Activated T-helper 17 cell treated with anti-CD3 and anti-CD28 coated beads, Interleukin-2, amount 50 U/mL, for 72 hours (primary cell): ENCODE results near the gene CARD11. TPM values are rescaled to one million over a fixed set of nuclear protein-coding genes. Genes with fewer than 3 reads are reported as not detected.
A peak's percentile ranks its signal among the peaks of the same experiment; 100 is the strongest.

Experiments used
- ATAC-seq: fragments of 150-1000 bp; cut with Tn5 transposase; replicated peaks from 2 replicates; pipeline ENCODE4 v1.10.0; 2021; ENCODE audit warnings: mild to moderate bottlenecking, moderate library complexity
- H3K27ac Mint-ChIP-seq: one replicate; pipeline ENCODE4 v1.8.0; 2022; ENCODE audit warnings: mixed read lengths
- H3K27me3 Mint-ChIP-seq: one replicate; pipeline ENCODE4 v1.8.0; 2022; ENCODE audit warnings: mixed read lengths
- H3K36me3 Mint-ChIP-seq: one replicate; pipeline ENCODE4 v1.8.0; 2022; ENCODE audit warnings: low read depth, mild to moderate bottlenecking, mixed read lengths
- H3K4me1 Mint-ChIP-seq: one replicate; pipeline ENCODE4 v1.8.0; 2022; ENCODE audit warnings: mixed read lengths
- H3K4me3 Mint-ChIP-seq: one replicate; pipeline ENCODE4 v1.8.0; 2022; ENCODE audit warnings: mild to moderate bottlenecking, mixed read lengths
- H3K9me3 Mint-ChIP-seq: one replicate; pipeline ENCODE4 v1.8.0; 2022; ENCODE audit warnings: mixed read lengths
- total RNA-seq, 2 donors: library from RNA; stranded (reverse); gene quantifications; one replicate each; pipeline ENCODE4 v1.2.3, GENCODE V29; 2022

Gene CARD11
- total RNA-seq, 2 donors from 2014 or later: 98.7 to 112 TPM

GRCh38 chr7:2975821-2976371, 67.8 kb downstream of the CARD11 start:
- Mint-ChIP-seq H3K27me3 (no peaks in the 10 kb centered on the region), H3K4me1 (peaks cover 17% of the 10 kb centered on the region), H3K36me3 (peaks cover 76% of the 10 kb centered on the region), H3K4me3 (no peak overlapping the region), H3K9me3 (no peaks in the 10 kb centered on the region), H3K27ac (no peak overlapping the region)
- no peak for ATAC-seq

- H3K4me3 Mint-ChIP-seq: no peak overlapping the region
- H3K36me3 Mint-ChIP-seq: peaks cover 62% of the 10 kb centered on the region
- H3K4me1 Mint-ChIP-seq: peaks cover 16% of the 10 kb centered on the region
- no peaks in the 10 kb centered on the region for H3K27me3 Mint-ChIP-seq
- ATAC-seq: no peak
- no peaks in the 10 kb centered on the region for H3K9me3 Mint-ChIP-seq
- H3K27ac Mint-ChIP-seq: peak overlapping the region; percentile 13
Observed at GRCh38 chr7:2974093-2974819, 69.4 kb downstream of the CARD11 start.

DNA sequence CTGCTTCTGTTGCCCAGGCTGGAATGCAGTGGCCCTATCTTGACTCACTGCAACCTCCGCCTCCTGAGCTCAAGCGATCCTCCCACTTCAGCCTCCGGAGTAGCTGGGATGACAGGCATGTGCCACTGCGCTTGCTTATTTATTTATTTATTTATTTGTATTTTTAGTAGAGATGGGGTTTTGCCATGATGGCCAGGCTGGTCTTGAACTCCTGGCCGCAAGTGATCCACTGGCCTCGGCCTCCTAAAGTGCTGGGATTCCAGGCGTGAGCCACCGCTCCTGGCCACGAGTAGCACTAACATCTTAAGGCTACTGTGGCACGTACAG, 70.9 kb downstream of the CARD11 start:
- Mint-ChIP-seq H3K27me3 (no peaks in the 10 kb centered on the region), H3K27ac (no peak overlapping the region), H3K36me3 (peaks cover 52% of the 10 kb centered on the region), H3K4me1 (peaks cover 3% of the 10 kb centered on the region), H3K4me3 (no peak overlapping the region), H3K9me3 (no peaks in the 10 kb centered on the region)
- no peak for ATAC-seq

DNA sequence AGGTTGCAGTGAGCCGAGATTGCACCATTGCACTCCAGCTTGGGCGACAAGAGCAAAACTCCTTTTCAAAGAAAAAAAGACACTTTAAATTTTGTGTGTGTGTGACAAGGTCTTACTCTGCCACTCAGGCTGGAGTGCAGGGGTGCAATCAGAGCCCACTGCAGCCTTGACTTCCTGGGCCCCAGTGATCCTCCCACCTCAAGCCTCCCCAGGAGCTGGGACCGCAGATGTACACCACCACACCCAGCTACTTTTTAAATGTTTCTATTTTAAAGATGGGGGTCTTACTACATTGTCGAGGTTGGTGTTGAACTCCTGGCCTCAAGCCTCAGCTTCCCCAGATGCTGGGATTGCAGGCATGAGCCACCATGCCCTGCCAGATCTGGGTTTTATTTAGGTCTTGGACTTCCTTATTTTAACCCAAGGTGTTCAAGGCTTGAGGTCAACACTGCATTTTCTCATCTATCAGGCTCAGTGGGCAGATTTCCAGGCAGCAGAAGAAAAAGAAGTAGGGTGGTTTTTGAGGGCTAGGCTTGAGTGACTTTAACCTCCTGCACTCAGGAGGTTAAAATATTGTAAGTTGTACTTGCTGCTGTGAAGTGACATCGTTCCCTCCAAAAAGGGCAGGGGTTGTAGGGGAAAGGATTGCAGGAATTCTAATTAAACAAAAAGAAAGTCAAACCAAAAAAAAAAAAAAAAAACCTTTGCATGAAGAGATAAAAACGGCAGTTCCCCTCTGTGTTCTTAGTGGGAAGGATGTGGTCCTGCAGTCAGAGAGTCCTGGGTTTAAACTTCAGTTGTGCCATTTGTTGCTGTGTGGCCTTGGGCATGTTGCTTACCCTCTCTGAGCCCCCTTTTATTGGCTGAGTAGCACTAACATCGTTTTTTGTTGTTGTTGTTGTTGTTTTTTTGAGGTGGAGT, 71.5 kb downstream of the CARD11 start:
- Mint-ChIP-seq H3K4me1 (peaks cover 3% of the 10 kb centered on the region), H3K4me3 (no peak overlapping the region), H3K27me3 (no peaks in the 10 kb centered on the region), H3K36me3 (peaks cover 56% of the 10 kb centered on the region), H3K9me3 (no peaks in the 10 kb centered on the region), H3K27ac (no peak overlapping the region)
- ATAC-seq: no peak

DNA sequence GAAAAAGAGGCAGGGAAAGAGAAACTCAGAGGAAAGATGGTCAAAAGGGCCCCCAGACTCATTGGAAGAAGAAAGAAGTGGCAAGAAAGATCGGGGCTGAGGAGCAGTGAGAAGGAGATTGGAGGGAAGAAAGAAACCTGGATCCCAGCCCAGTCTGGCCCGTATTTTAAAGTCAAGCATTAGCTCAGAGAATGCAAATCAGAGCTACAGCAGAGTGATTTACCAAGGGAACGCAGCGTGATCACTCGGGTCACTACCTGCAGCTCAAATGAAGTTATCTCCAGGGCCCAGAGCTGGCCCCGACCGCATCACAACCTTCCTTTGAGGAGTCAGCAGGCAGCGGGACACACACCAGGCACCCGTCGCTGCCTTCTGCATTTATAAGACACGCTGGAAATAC, 72.8 kb downstream of the CARD11 start:
- Mint-ChIP-seq H3K9me3 (no peaks in the 10 kb centered on the region), H3K27ac (no peak overlapping the region), H3K36me3 (peaks cover 56% of the 10 kb centered on the region), H3K4me3 (no peak overlapping the region), H3K4me1 (peaks cover 6% of the 10 kb centered on the region), H3K27me3 (no peaks in the 10 kb centered on the region)
- no peak for ATAC-seq

GRCh38 chr7:2970307-2970664, 73.4 kb downstream of the CARD11 start:
- peaks cover 11% of the 10 kb centered on the region for H3K4me1 Mint-ChIP-seq
- no peak for ATAC-seq
- H3K27ac Mint-ChIP-seq: no peak overlapping the region
- H3K9me3 Mint-ChIP-seq: no peaks in the 10 kb centered on the region
- H3K36me3 Mint-ChIP-seq: peaks cover 56% of the 10 kb centered on the region
- no peak overlapping the region for H3K4me3 Mint-ChIP-seq
- H3K27me3 Mint-ChIP-seq: no peaks in the 10 kb centered on the region

DNA sequence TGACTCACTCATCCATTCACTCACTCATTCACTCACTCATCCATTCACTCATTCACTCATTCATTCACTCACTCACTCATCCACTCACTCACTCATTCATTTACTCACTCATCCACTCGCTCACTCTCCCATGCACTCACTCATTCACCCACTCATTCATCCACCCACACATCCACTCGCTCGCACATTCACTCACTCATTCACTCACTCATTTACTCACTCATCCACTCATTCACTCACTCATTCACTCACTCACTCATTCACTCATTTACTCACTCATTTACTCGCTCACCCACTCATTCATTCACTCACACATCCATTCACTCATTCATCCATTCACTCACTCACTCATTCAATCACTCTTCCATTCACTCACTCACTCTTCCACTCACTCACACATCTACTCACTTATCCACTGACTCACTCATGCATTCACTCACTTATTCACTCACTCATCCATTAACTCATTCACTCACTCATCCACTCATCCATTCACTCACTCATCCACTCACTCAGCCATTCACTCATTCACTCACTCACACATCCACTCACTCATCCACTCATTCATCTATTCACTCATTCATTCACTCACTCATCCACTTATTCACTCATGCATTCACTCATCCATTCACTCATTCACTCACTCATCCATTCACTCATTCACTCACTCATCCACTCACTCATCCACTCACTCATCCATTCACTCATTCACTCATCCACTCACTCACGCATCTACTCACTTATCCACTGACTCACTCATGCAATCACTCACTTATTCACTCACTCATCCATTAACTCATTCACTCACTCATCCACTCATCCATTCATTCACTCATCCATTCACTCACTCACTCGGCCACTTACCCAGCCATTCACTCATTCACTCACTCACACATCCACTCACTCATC, 74.0 kb downstream of the CARD11 start:
- Mint-ChIP-seq H3K4me1 (peaks cover 14% of the 10 kb centered on the region), H3K27ac (no peak overlapping the region), H3K4me3 (no peak overlapping the region)

GRCh38 chr7:2968616-2969397, 74.9 kb downstream of the CARD11 start:
- peak; percentile 31 for ATAC-seq
- Mint-ChIP-seq H3K4me1 (peaks cover 20% of the 10 kb centered on the region), H3K36me3 (peaks cover 42% of the 10 kb centered on the region), H3K27ac (no peak overlapping the region), H3K9me3 (no peaks in the 10 kb centered on the region), H3K27me3 (no peaks in the 10 kb centered on the region), H3K4me3 (no peak overlapping the region)

More for the DNA sequence above, 74.0 kb downstream of the CARD11 start:
- peak; percentile 64 for ATAC-seq
- H3K36me3 Mint-ChIP-seq: peaks cover 51% of the 10 kb centered on the region
- H3K9me3 Mint-ChIP-seq: no peaks in the 10 kb centered on the region
- no peaks in the 10 kb centered on the region for H3K27me3 Mint-ChIP-seq

DNA sequence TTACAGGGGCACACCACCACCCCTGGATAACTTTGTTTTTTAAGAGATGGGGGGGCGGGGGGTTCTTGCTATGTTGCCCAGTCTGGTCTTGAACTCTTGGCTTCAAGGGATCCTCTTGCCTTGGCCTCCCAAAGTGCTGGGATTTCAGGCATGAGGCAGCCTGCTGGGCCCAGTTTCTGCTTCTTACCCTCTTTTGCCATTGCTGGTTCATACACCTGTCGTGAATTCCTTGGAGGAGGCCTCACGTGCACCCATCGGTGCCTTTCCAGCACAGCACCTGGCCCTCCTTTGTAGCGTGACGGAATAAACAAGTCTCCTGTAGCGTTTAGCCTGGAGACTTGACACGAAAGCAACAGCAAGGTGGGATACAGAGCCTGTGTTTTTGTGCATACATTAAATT, 75.5 kb downstream of the CARD11 start:
- ATAC-seq: no peak
- Mint-ChIP-seq H3K4me1 (peaks cover 24% of the 10 kb centered on the region), H3K36me3 (peaks cover 38% of the 10 kb centered on the region), H3K27me3 (no peaks in the 10 kb centered on the region), H3K27ac (no peak overlapping the region), H3K4me3 (no peak overlapping the region), H3K9me3 (no peaks in the 10 kb centered on the region)

- no peak overlapping the region for H3K27ac Mint-ChIP-seq
- no peak overlapping the region for H3K4me3 Mint-ChIP-seq
- ATAC-seq: no peak
- no peaks in the 10 kb centered on the region for H3K9me3 Mint-ChIP-seq
- no peaks in the 10 kb centered on the region for H3K27me3 Mint-ChIP-seq
- peaks cover 29% of the 10 kb centered on the region for H3K4me1 Mint-ChIP-seq
- H3K36me3 Mint-ChIP-seq: peaks cover 40% of the 10 kb centered on the region
Observed at GRCh38 chr7:2967705-2968104, 76.0 kb downstream of the CARD11 start.

DNA sequence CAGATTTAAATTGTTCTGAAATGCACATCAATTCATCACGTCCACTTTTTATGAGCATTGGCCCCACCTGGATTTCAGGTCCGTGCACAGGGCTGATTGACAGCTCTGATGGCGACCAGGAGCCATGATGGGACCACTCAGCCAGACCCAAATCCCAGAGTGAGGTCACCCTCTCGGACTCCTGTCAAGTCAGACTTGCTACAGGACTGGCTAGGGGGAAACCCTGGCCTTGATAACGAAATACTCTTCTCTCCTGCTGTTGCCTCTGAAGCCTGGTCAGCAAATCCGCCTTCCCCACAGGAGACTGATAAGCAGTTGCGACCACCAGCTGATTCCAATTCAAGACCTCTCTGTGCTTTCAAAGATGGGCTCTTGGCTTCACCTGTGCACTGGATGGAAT, 76.4 kb downstream of the CARD11 start:
- Mint-ChIP-seq H3K27ac (no peak overlapping the region), H3K4me1 (peaks cover 33% of the 10 kb centered on the region), H3K4me3 (no peak overlapping the region), H3K36me3 (peaks cover 40% of the 10 kb centered on the region), H3K9me3 (no peaks in the 10 kb centered on the region), H3K27me3 (no peaks in the 10 kb centered on the region)
- ATAC-seq: no peak

- no peak overlapping the region for H3K4me3 Mint-ChIP-seq
- no peaks in the 10 kb centered on the region for H3K27me3 Mint-ChIP-seq
- H3K36me3 Mint-ChIP-seq: peaks cover 44% of the 10 kb centered on the region
- H3K4me1 Mint-ChIP-seq: peaks cover 37% of the 10 kb centered on the region
- no peak overlapping the region for H3K27ac Mint-ChIP-seq
- no peak for ATAC-seq
- no peaks in the 10 kb centered on the region for H3K9me3 Mint-ChIP-seq
Observed at GRCh38 chr7:2966466-2967078, 77.1 kb downstream of the CARD11 start.

GRCh38 chr7:2965745-2966270, 77.9 kb downstream of the CARD11 start:
- Mint-ChIP-seq H3K27me3 (no peaks in the 10 kb centered on the region), H3K9me3 (no peaks in the 10 kb centered on the region), H3K4me1 (peaks cover 38% of the 10 kb centered on the region), H3K4me3 (no peak overlapping the region), H3K27ac (no peak overlapping the region), H3K36me3 (peaks cover 46% of the 10 kb centered on the region)
- ATAC-seq: no peak
